ENCODE data around the gene TFF3. TPM values are rescaled to one million over a fixed set of nuclear protein-coding genes. Genes with fewer than 3 reads are reported as not detected.

TFF3 gene
- polyA plus RNA-seq, 3 donors, result 0.07 TPM; not detected in 2

- DNase-seq, result no peak
- no peaks in the 10 kb centered on the region for H3K9me3 ChIP-seq (replicated peaks in 1 of 2; ENCODE audit: control insufficient read depth in 1 of 2, insufficient read depth in 1 of 2, low read length in 2 of 2)
- peaks cover 30 to 32% of the 10 kb centered on the region in 2 donors for H3K4me1 ChIP-seq (ENCODE audit: control insufficient read depth in 1 of 2, insufficient read depth in 2 of 2, low read length in 2 of 2)
- TF ChIP-seq CTCF (IDR thresholded peaks at IDR 0.05), result no peak
- H2AFZ ChIP-seq (ENCODE audit: insufficient read depth, low read depth, low read length, poor library complexity, severe bottlenecking), result no peak overlapping the region
- H3K27me3 Mint-ChIP-seq (ENCODE audit: low read depth in 3 of 3), result peaks cover 5 to 11% (median 7%) of the 10 kb centered on the region in 3 donors
- no peaks in the 10 kb centered on the region for H3K9me3 Mint-ChIP-seq
- H3K27ac ChIP-seq (ENCODE audit: low read depth in 1 of 2, low read length in 2 of 2), result no peak overlapping the region
- H3K4me1 Mint-ChIP-seq, result peaks cover 37% of the 10 kb centered on the region
- H3K4me2 ChIP-seq (replicated peaks; ENCODE audit: extremely low read depth, low read length, poor library complexity, severe bottlenecking), result no peak overlapping the region
- 36% methylated on average over 14 of the region's 17 CpGs for WGBS (ENCODE audit: insufficient coverage)
- H3K36me3 Mint-ChIP-seq, result no peaks in the 10 kb centered on the region
- no peaks in the 10 kb centered on the region for H3K36me3 ChIP-seq (replicated peaks in 1 of 2; ENCODE audit: control insufficient read depth in 1 of 2, insufficient read depth in 2 of 2, low read length in 2 of 2)
- H3K9ac ChIP-seq (ENCODE audit: insufficient read depth, low read length, poor library complexity, severe bottlenecking), result no peak overlapping the region
- H3K4me3 Mint-ChIP-seq, result no peak overlapping the region
- no peaks in the 10 kb centered on the region for H3K79me2 ChIP-seq (ENCODE audit: insufficient read depth, low read length)
- H3K4me3 ChIP-seq (replicated peaks in 1 of 3; ENCODE audit: low read depth in 2 of 3, low read length in 3 of 3), result no peak overlapping the region
- H4K20me1 ChIP-seq (ENCODE audit: insufficient read depth, low read length), result no peaks in the 10 kb centered on the region
- intact Hi-C loops (cut with micrococcal nuclease), result loop anchor here in 1 of 2 donors (5.0 to 10.0 kb wide), 2 partner anchors 159 to 218 kb away; no protein-coding TSS in a partner anchor
- H3K27ac Mint-ChIP-seq, result no peak overlapping the region
- H3K27me3 ChIP-seq (ENCODE audit: control insufficient read depth in 2 of 2, insufficient read depth in 2 of 2, low read length in 2 of 2), result no peaks in the 10 kb centered on the region
These were observed 8.7 kb downstream of the TFF3 start for GRCh38 chr21:42306366-42307035.

GRCh38 chr21:42305707-42306147 lies 9.5 kb downstream of the TFF3 start:
- Histone ChIP-seq H3K4me2 (replicated peaks; ENCODE audit: extremely low read depth, low read length, poor library complexity, severe bottlenecking) (no peak overlapping the region), H3K4me3 (replicated peaks in 1 of 3; ENCODE audit: low read depth in 2 of 3, low read length in 3 of 3) (no peak overlapping the region), H3K36me3 (replicated peaks in 1 of 2; ENCODE audit: control insufficient read depth in 1 of 2, insufficient read depth in 2 of 2, low read length in 2 of 2) (no peaks in the 10 kb centered on the region), H4K20me1 (ENCODE audit: insufficient read depth, low read length) (no peaks in the 10 kb centered on the region), H3K79me2 (ENCODE audit: insufficient read depth, low read length) (no peaks in the 10 kb centered on the region), H3K27me3 (ENCODE audit: control insufficient read depth in 2 of 2, insufficient read depth in 2 of 2, low read length in 2 of 2) (no peaks in the 10 kb centered on the region), H3K4me1 (ENCODE audit: control insufficient read depth in 1 of 2, insufficient read depth in 2 of 2, low read length in 2 of 2) (peaks cover 33 to 34% of the 10 kb centered on the region in 2 donors), H3K9ac (ENCODE audit: insufficient read depth, low read length, poor library complexity, severe bottlenecking) (no peak overlapping the region), H3K9me3 (replicated peaks in 1 of 2; ENCODE audit: control insufficient read depth in 1 of 2, insufficient read depth in 1 of 2, low read length in 2 of 2) (no peaks in the 10 kb centered on the region), H3K27ac (ENCODE audit: low read depth in 1 of 2, low read length in 2 of 2) (no peak overlapping the region), H2AFZ (ENCODE audit: insufficient read depth, low read depth, low read length, poor library complexity, severe bottlenecking) (no peak overlapping the region)
- WGBS (ENCODE audit: insufficient coverage), result 96% methylated on average over 33 of the region's 33 CpGs
- Mint-ChIP-seq H3K4me3 (no peak overlapping the region), H3K9me3 (no peaks in the 10 kb centered on the region), H3K27ac (no peak overlapping the region), H3K27me3 (ENCODE audit: low read depth in 3 of 3) (peaks cover 5 to 13% (median 8%) of the 10 kb centered on the region in 3 donors), H3K36me3 (no peaks in the 10 kb centered on the region), H3K4me1 (peaks cover 38% of the 10 kb centered on the region)
- no peak for TF ChIP-seq CTCF (IDR thresholded peaks at IDR 0.05)
- no peak for DNase-seq
- intact Hi-C loops (cut with micrococcal nuclease), result loop anchor here in 1 of 2 donors (5.0 to 10.0 kb wide), 2 partner anchors 158 to 219 kb away; no protein-coding TSS in a partner anchor
